Loucy (cell line): ENCODE results near the gene DENND2A.
A peak's percentile ranks its signal among the peaks of the same experiment; 100 is the strongest.
"Not testable (repeated sequence)": the region's sequence is repeated elsewhere in the genome, so short reads cannot be mapped to it uniquely, and the experiment has no call there.

Source experiments
- H2AFZ ChIP-seq: fragments of 200-600 bp; sonication (generic); 2 replicates; pipeline ENCODE4 v1.6.0; 2016; ENCODE audit warnings: antibody characterized with exemption, mild to moderate bottlenecking, low read length, moderate library complexity
- H3F3A ChIP-seq: fragments of 200-600 bp; 2 replicates; pipeline ENCODE4 v1.6.0; 2016; ENCODE audit warnings: antibody characterized with exemption, low read depth, mild to moderate bottlenecking
- H3K27me3 ChIP-seq: fragments of 200-600 bp; sonication (generic); 2 replicates; pipeline ENCODE4 v1.6.1; 2014; ENCODE audit warnings: low read length, mild to moderate bottlenecking; ENCODE audit not compliant: insufficient read depth, poor library complexity, severe bottlenecking
- H3K36me3 ChIP-seq: fragments of 200-600 bp; sonication (generic); 2 replicates; pipeline ENCODE4 v1.6.1; 2016; ENCODE audit warnings: low read length; ENCODE audit not compliant: insufficient read depth
- H3K4me1 ChIP-seq: fragments of 200-600 bp; sonication (generic); 2 replicates; pipeline ENCODE4 v1.5.1; 2014; ENCODE audit warnings: low read length, mild to moderate bottlenecking; ENCODE audit not compliant: insufficient read depth, poor library complexity, severe bottlenecking
- H3K4me2 ChIP-seq: fragments of 200-600 bp; sonication (generic); 2 replicates; pipeline ENCODE4 v1.6.0; 2014; ENCODE audit warnings: antibody characterized with exemption, low read length, low read depth, mild to moderate bottlenecking; ENCODE audit not compliant: poor library complexity, severe bottlenecking
- H3K4me3 ChIP-seq: fragments of 200-600 bp; sonication (generic); 2 replicates; pipeline ENCODE4 v1.5.1; 2014; ENCODE audit warnings: low read length, mild to moderate bottlenecking, mixed read lengths; ENCODE audit not compliant: poor library complexity, severe bottlenecking
- H3K79me2 ChIP-seq: fragments of 200-600 bp; sonication (generic); 2 replicates; pipeline ENCODE4 v1.6.1; 2014; ENCODE audit warnings: low read length; ENCODE audit not compliant: insufficient read depth
- H3K9ac ChIP-seq: fragments of 200-600 bp; sonication (generic); 2 replicates; pipeline ENCODE4 v1.6.0; 2014; ENCODE audit warnings: mild to moderate bottlenecking, low read depth, low read length, moderate library complexity; ENCODE audit not compliant: poor library complexity, severe bottlenecking
- H3K9me2 ChIP-seq: fragments of 200-600 bp; sonication (generic); replicated peaks from 2 replicates; pipeline ENCODE4 v1.6.1; 2016; ENCODE audit warnings: low read depth, low read length, mixed read lengths
- H3K9me3 ChIP-seq: fragments of 200-600 bp; sonication (generic); 2 replicates; pipeline ENCODE4 v1.6.1; 2014; ENCODE audit warnings: mild to moderate bottlenecking, antibody characterized with exemption, low read length, low read depth; ENCODE audit not compliant: insufficient read depth
- H4K20me1 ChIP-seq: fragments of 200-600 bp; sonication (generic); 2 replicates; pipeline ENCODE4 v1.6.0; 2014; ENCODE audit warnings: antibody characterized with exemption, low read length, mild to moderate bottlenecking; ENCODE audit not compliant: insufficient read depth, poor library complexity, severe bottlenecking
- CTCF ChIP-seq: fragments of 200-600 bp; sonication (generic); conservative IDR thresholded peaks from 2 replicates; pipeline ENCODE4 v1.5.1; 2014; ENCODE audit warnings: mild to moderate bottlenecking, antibody characterized with exemption, low read length
- EZH2phosphoT487 ChIP-seq: fragments of 200-600 bp; IDR thresholded peaks from 2 replicates; pipeline ENCODE4 v1.6.1; 2018; ENCODE audit warnings: antibody characterized with exemption, mild to moderate bottlenecking, moderate library complexity, borderline replicate concordance

Gene DENND2A

GRCh38 chr7:140671966-140672365 is 31.4 kb upstream of the DENND2A start:
- TF ChIP-seq EZH2phosphoT487 (no peak), CTCF (no peak)
- no peaks in the 10 kb centered on the region for H3K9me3 ChIP-seq
- no peaks in the 10 kb centered on the region for H3F3A ChIP-seq
- peaks cover 8% of the 10 kb centered on the region for H4K20me1 ChIP-seq
- peak overlapping the region; percentile 74 for H3K4me3 ChIP-seq
- peak overlapping the region; percentile 74 for H3K9ac ChIP-seq
- H3K4me1 ChIP-seq, result peaks cover 39% of the 10 kb centered on the region
- no peaks in the 10 kb centered on the region for H3K9me2 ChIP-seq
- H3K79me2 ChIP-seq, result peaks cover 29% of the 10 kb centered on the region
- H2AFZ ChIP-seq, result peak overlapping the region; percentile 94
- no peaks in the 10 kb centered on the region for H3K27me3 ChIP-seq
- no peaks in the 10 kb centered on the region for H3K36me3 ChIP-seq
- peak overlapping the region; percentile 86 for H3K4me2 ChIP-seq

- Histone ChIP-seq H3K27me3 (no peaks in the 10 kb centered on the region), H3K9me3 (no peaks in the 10 kb centered on the region), H3K79me2 (peaks cover 17% of the 10 kb centered on the region; the same call in 1 of the 2 replicates), H3F3A (no peaks in the 10 kb centered on the region), H3K4me2 (no peak overlapping the region), H3K4me3 (no peak overlapping the region), H3K9me2 (no peaks in the 10 kb centered on the region), H3K4me1 (peaks cover 24% of the 10 kb centered on the region), H2AFZ (0 out of 2 replicates have a peak overlapping the region, but pooled peaks have one; percentile 3), H4K20me1 (no peaks in the 10 kb centered on the region), H3K9ac (no peak overlapping the region), H3K36me3 (no peaks in the 10 kb centered on the region)
- no peak for TF ChIP-seq EZH2phosphoT487
- no peak for TF ChIP-seq CTCF
These were observed 29.8 kb upstream of the DENND2A start for GRCh38 chr7:140670343-140670935.

DNA sequence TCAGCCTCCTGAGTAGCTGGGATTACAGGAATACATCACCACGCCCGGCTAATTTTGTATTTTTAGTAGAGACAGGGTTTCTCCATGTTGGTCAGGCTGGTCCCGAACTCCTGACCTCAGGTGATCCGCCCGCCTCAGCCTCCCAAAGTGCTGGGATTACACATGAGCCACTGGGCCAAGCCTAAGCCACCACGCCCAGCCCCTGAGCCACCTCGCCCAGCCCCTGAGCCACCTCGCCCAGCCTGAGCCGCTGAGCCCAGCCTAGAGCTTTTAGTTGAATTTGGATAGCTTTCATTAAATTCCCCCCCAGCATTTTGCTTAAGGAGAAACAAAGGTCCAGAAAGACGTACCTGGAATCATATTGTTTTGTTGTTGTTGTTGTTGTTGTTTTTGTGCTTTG is 29.2 kb upstream of the DENND2A start:
- not testable (repeated sequence) for H3K36me3 ChIP-seq, H4K20me1 ChIP-seq, H3K9me2 ChIP-seq, H3K4me3 ChIP-seq, H2AFZ ChIP-seq, H3F3A ChIP-seq, H3K9ac ChIP-seq, H3K9me3 ChIP-seq, H3K27me3 ChIP-seq, H3K4me2 ChIP-seq
- H3K4me1 ChIP-seq, result peaks cover 21% of the 10 kb centered on the region
- peaks cover 16% of the 10 kb centered on the region; the same call in 1 of the 2 replicates for H3K79me2 ChIP-seq

- Histone ChIP-seq H3K4me2 (no peak overlapping the region), H3K4me1 (peaks cover 15% of the 10 kb centered on the region), H3K4me3 (no peak overlapping the region), H3K9me2 (no peaks in the 10 kb centered on the region), H3F3A (no peaks in the 10 kb centered on the region), H4K20me1 (no peaks in the 10 kb centered on the region), H3K79me2 (peaks cover 14% of the 10 kb centered on the region; the same call in 1 of the 2 replicates), H3K9me3 (no peaks in the 10 kb centered on the region), H2AFZ (no peak overlapping the region), H3K36me3 (no peaks in the 10 kb centered on the region), H3K9ac (no peak overlapping the region), H3K27me3 (no peaks in the 10 kb centered on the region)
- no peak for TF ChIP-seq EZH2phosphoT487
- TF ChIP-seq CTCF, result no peak
These were observed 28.7 kb upstream of the DENND2A start for GRCh38 chr7:140669352-140669751.
